HG03558 (cell line): Measurements from ENCODE around the gene LRBA.
"Not testable (repeated sequence)": the region's sequence is repeated elsewhere in the genome, so short reads cannot be mapped to it uniquely, and the experiment has no call there.

Experiments
- ATAC-seq: cut with Tn5 transposase; IDR thresholded peaks from one replicate; pipeline ENCODE4 v1.9.1; 2021; ENCODE audit warnings: moderate number of reproducible peaks; ENCODE audit not compliant: unreplicated experiment; ENCODE audit errors: extremely low read depth

LRBA gene

GRCh38 chr4:150978738-150979575, 36.1 kb downstream of the LRBA start:
- ATAC-seq = no peak

GRCh38 chr4:150976478-150977118, 38.5 kb downstream of the LRBA start:
- ATAC-seq = no peak

GRCh38 chr4:150974750-150975149, 40.3 kb downstream of the LRBA start:
- peak; percentile 36 for ATAC-seq

- no peak for ATAC-seq
These were observed 40.8 kb downstream of the LRBA start for GRCh38 chr4:150974252-150974640.

GRCh38 chr4:150973626-150974251, 41.3 kb downstream of the LRBA start:
- no peak for ATAC-seq

- ATAC-seq = no peak
These were observed 42.5 kb downstream of the LRBA start for GRCh38 chr4:150972592-150972991.

- no peak for ATAC-seq
These were observed 43.2 kb downstream of the LRBA start for GRCh38 chr4:150971901-150972300.

GRCh38 chr4:150970685-150971151, 44.4 kb downstream of the LRBA start:
- peak; percentile 69 for ATAC-seq

GRCh38 chr4:150964754-150965153, 50.3 kb downstream of the LRBA start:
- ATAC-seq = no peak

- not testable (repeated sequence) for ATAC-seq
These were observed 51.3 kb downstream of the LRBA start for GRCh38 chr4:150963602-150964345.

GRCh38 chr4:150962245-150962644, 52.8 kb downstream of the LRBA start:
- no peak for ATAC-seq

- ATAC-seq = no peak
These were observed 53.5 kb downstream of the LRBA start for GRCh38 chr4:150961566-150961965.

- ATAC-seq = no peak
These were observed 54.3 kb downstream of the LRBA start for GRCh38 chr4:150960818-150961217.

- no peak for ATAC-seq
These were observed 55.0 kb downstream of the LRBA start for GRCh38 chr4:150960079-150960478.

- not testable (repeated sequence) for ATAC-seq
These were observed 57.1 kb downstream of the LRBA start for GRCh38 chr4:150957981-150958380.

GRCh38 chr4:150957095-150957494, 58.0 kb downstream of the LRBA start:
- ATAC-seq = not testable (repeated sequence)

GRCh38 chr4:150953916-150954315, 61.2 kb downstream of the LRBA start:
- ATAC-seq = not testable (repeated sequence)

GRCh38 chr4:150952167-150952845, 62.8 kb downstream of the LRBA start:
- ATAC-seq = no peak

- ATAC-seq = no peak
These were observed 64.3 kb downstream of the LRBA start for GRCh38 chr4:150950657-150951288.
